NK-92 (cell line): ENCODE results near the gene MAU2.

Experiments
- DNase-seq: peaks from one replicate; lab custom pipeline; 2025; ENCODE audit not compliant: unreplicated experiment; lab: John Stamatoyannopoulos, UW

The MAU2 gene

GRCh38 chr19:19305696-19306095 is 14.9 kb upstream of the MAU2 start:
- DNase-seq, result no peak

GRCh38 chr19:19306191-19306590 is 14.4 kb upstream of the MAU2 start:
- DNase-seq, result no peak

- no peak for DNase-seq
Measured at GRCh38 chr19:19308373-19308772, 12.3 kb upstream of the MAU2 start.

DNA sequence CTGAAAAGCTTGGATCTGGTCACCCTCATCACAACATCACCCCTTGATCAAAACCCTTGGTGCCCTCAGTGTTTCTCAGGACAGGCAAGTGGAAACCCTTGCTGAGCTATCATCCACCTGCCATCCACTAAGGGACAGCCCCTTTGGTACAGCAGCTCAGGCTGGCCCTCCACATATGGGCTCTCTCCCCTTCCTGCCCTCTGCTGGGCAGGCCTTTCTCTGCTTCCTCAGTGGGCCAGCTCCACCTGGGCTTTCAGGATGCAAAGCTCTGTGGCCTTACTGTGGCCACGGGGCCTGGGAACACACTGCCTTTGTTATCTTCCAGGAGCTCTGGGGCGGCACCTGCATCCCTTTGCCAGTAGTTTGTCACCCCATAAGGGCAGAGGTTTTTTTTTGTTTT is 5.2 kb upstream of the MAU2 start:
- DNase-seq, result no peak

GRCh38 chr19:19316082-19316481 is 4.5 kb upstream of the MAU2 start:
- DNase-seq, result no peak

DNA sequence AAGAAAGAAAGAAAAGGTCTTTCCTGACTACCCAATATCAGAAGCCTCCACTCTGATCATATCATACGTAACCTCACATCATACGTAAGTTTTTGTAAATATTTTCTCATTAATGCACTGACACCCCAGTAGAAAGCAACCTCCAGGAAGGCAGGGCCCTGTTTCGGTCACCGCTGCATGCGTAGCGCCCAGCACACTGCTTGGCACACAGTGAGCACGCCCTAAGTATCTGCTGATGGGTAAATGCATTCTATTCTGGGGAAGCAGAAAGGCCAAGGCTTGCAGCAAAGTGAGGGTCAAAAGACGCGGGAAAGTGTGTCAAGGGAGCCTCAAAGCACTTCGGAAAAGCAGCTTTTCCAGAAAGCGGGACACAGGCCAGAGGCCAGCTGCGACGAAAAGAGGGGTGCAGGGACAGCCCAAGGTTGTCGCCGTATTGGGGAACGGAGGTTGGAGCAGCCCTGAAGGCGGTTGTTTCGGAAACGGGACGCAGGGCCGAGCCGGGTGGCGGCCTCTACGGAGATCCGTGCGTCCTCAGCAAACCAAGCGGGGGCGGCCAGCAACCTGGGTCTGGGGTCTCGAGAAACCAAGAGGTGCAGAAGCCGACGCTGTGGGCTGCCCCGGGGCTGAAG is 783 bp upstream of the MAU2 start:
- no peak for DNase-seq

DNA sequence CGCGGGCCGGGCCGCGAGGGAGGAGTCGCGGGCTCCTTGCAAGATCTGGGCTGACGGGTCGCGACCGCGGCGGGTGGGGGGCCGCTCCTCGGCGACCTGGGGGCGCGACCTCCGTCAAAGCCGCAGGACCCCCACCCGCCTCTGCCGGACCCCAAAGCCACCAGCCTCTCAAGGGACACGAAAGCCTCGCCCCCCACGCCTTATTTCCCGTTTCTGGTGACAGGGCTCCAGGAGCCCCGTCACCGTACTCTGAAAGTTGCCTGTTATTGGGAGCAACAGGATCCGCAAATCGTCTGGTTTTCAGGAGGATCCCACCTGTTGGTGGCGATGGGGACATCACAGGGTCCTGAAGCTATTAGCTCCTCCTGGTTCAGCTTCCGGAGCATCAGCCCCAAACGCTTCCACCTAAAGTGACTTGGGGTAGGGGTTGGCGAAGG is 530 bp downstream of the MAU2 start:
- DNase-seq, result no peak

DNA sequence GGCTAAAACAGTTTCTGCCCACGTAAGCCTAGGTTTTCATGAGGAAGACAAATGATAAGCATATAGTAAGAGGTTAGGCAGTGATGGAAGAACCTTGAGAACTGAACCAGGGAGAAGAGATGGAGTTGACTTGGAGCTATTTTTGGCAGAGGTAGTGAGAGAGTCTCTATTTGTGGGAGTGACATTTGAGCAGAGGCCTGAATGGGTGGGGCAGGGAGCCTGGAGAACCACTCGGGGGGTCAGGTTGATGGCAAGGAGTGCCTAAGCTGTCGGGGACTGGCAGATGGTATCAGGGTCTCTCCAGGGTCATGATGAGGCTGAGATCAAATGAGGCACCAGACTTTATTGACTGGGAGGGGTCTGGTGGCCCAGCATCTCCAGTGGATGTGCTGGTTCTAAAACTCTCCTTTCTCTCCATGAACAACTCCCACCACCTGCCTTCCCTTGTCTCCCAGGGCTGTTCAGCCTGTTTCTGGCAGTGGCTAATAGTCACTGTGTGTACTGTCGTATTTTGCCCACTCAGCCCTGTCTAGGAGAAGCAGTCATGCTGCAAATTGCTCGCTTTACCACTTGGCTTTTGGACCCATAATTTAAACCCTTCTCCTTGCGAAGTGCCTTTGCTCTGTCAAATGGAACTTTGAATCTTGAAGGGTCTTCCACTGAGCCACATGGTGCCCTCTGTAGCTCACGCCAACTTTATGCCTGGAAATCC is 3.6 kb downstream of the MAU2 start:
- no peak for DNase-seq

- no peak for DNase-seq
Measured at GRCh38 chr19:19327672-19328071, 7.0 kb downstream of the MAU2 start.

DNA sequence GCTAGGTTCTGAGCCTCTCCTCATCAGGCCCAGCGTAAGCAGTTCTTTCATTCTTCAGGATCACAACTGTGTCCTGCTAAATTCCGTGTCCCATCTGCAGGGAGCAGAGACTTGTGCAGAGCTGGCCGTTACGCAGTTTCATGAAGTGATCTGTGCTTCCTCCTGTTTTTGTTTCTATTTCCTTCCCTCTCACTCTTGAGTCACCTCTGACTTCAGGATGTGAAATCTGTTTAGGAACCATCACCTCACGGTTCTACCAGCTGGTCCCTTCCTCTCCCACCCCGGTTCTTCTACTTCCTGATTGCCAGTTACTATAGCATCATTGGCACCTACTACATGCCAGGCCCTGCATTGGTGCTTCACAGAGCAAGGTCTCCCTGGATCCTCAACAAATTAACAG is 8.5 kb downstream of the MAU2 start:
- DNase-seq, result no peak

DNA sequence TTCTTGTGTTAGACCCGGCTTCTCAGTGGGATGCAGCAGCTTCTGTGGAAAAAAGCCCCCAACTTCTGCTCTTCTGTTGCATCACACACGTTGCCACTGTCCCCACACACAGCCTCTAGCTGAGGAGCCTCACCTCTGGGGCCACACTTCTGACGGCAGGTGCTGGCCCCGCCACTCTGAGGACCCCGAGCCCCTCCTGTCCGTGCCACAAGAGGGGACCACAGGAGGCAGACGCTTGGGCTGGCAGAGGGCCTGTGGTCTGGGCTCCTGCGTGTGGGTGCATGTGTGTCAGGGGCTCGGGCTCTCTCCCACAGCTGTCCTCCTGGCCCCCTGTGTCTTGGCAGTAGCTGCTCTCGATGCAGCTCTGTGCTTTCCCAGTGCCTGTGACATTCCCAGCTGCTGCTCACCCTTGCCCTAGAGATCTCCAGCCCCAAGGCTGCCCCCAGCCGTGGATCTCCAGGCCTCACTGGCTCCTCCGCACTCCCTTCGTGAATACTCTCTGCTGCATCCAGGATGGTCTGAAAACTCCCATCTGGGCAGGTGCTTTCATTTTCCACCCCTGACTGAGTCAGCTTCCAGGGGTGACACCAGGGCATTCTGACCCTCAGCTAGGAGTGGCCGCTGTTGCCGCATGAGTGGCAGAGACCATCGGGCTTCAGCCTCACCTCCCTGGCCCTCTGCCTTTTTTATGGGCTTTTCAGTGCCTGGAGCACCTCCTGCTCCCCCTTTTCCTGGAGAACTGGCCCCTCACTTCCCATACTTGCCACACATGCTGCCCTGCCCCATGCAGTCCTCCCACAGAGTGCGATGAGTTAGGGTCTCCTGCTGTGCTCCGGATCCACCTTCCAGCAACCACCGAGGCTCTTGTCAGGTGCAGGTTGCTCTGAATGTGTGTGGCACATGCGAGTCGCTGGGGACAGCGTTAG is 13.7 kb downstream of the MAU2 start:
- no peak for DNase-seq

DNA sequence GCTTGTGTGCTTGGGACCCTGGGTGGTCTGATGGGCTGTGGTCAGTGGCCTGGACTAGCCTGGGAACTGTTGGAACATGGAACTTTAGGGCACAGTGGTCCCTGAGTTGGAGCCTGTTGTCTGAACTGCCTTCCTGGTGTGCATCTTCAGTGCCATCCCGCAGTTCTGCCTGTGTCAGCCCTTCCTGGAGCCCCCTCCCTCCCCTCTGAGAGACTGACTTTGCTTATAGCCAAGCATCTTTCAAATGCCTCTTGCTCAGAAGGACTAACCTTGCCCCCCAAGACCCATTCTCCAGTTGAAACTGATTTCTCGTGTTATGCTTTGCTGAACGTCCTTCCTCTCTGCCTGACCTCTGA is 14.3 kb downstream of the MAU2 start:
- DNase-seq, result no peak

DNA sequence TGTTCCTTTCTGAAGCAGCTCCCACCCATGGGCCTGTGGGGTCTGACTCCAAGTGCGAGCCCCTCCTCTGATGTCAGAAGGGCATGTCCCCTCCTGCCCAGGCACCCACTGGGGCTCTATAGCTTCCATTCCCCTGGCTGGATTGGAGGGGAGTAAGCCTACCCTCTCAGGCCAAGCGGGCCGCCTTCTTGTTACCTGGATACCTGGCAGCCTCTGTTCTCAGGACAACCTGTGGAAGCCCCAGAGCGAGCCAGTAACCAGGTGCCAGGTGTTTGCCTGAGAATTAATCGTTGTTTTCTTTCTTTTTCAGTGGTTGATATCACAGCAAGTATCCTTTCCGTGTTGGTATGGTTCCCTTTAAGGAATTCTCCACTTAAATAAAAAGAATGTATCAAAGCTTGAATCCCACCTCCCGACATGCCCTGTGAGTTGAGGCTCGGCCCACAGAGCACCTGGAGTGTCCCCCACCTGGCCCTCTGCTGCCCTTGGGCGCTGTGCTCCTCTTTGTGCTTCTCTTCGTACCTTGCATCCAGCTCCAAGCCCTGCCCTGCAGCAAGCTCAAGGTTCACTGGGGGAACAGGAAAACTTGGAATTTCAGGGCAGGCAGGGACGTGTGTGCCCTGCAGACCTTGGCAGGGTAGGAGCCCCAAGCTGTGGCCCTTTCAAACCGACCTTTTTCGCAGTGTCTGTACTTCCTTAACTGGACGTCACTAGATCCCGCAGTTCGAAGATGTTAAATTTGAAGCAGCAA is 15.0 kb downstream of the MAU2 start:
- no peak for DNase-seq

DNA sequence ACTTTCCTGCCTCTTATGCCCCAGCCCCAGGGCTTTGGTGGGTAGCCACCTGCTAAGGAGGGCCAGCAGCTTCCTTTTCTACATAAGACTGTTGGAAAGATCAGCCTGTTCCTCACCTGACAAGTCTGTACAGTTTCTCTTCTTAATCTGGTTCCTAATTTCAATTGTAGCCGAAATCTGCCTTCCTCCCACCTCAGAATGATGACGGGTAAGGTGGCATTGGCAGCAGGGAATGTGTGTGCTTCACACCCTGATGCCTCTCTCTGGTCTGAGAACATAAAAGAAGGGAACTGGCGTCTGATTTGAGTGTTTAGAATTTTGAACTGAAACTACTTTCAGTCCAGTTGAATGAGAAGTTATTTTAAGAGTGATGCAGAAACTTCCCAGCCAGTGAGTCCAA is 16.0 kb downstream of the MAU2 start:
- DNase-seq, result no peak

DNA sequence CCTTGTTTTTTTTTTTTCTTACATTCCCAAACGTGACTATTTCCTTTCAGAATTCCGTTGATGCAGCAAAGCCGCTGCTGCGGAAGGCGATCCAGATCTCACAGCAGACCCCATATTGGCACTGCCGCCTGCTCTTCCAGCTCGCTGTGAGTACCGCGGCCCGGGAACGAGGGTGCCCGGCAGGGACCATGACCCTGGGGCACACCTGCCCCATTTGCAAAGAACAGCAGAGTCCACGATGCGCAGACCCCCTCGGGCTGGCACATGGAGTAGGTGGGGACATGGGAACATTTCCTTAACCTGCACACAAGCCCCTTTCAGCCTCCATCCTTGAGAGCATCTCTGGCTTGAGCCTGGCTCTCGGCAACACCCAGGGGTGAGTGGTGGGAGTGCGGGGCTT is 16.5 kb downstream of the MAU2 start:
- DNase-seq, result no peak

DNA sequence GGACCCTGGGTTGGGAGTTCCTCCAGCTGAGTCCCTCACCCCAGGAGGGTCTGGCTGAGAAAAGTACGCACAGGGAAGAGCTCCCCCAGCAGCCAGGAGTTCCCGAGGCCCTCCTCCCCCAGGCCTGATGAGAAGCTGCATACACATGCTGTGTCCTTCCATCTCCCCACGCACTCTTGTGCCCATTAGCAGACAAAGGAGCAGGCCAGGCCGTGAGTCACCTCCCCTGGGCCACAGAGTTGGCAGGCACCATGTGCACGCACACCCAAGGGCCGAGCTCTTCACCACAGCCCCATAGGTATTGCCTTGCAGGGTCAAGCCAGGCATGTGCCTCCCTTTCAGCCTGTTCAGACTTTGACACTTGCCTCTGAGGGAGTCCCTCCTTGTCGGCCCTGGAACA is 17.5 kb downstream of the MAU2 start:
- no peak for DNase-seq

- no peak for DNase-seq
Measured at GRCh38 chr19:19341026-19341425, 20.4 kb downstream of the MAU2 start.

DNA sequence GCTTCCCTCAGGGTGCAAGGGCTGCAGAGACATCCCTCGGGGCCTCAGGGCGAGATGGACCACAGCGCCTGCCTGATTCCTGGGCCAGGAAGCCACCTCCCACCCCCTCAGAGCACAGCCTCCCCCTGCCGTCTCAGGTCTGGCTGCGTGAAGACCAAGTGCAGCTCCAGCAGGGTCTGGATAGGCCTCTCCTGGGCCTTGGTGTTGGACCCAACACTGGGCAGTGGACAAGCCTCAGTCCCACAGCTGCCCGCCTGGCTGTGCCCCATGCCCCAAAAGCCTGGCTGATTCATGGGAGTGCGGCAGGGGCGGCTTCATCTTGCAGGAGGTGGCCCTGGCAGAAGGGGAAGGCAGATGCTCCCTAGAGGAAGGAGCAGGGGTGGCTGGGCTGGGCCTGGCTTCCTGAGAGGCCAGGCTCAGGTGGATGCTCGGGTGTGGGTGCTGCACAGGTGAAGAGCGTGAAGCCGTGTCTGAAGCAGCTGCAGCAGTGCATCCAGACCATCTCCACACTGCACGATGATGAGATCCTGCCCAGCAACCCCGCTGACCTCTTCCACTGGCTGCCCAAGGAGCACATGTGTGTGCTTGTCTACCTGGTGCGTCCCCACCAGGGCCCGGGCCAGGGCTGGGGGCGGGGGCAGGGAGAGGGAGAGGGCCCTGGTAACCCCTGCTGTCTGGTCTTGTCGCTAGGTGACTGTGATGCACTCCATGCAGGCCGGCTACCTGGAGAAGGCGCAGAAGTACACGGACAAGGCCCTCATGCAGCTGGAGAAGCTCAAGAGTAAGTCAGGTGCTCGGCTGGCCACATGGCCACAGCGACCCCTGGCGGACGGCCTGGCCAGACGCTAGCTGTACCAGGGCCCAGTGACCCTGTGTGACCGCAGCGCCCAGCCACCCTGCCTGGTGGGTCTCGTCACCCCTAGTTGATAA is 21.7 kb downstream of the MAU2 start:
- no peak for DNase-seq

GRCh38 chr19:19343016-19343362 is 22.4 kb downstream of the MAU2 start:
- DNase-seq, result no peak

DNA sequence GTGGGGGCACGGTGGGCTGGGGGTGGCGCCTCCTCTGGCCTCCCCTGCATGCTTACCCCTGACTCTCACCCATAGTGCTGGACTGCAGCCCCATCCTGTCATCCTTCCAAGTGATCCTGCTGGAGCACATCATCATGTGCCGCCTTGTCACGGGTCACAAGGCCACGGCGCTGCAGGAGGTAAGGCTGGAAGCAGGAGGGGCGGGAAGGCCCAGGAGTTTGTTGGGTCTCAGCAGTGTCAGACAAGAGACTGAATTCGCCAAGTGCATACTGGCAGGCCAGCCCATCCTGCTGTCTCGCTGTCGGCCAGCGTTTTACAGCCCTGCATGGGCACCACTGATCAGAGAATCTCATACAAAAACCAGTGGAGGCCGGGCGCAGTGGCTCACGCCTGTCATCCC is 23.1 kb downstream of the MAU2 start:
- DNase-seq, result no peak
